Measurements from ENCODE around the gene LIMS2. TPM values are rescaled to one million over a fixed set of nuclear protein-coding genes. Genes with fewer than 3 reads are reported as not detected.

LIMS2 gene
- total and polyA plus RNA-seq, 2 of the 8 experiments (the other 6 are each of a cell fraction or from before 2014, with no cell fraction given): 3.3 to 4.8 TPM

- no peak overlapping the region for H2BK20ac ChIP-seq (ENCODE audit: low read length)
- H3K56ac ChIP-seq (replicated peaks; ENCODE audit: insufficient read length, low read depth, low read length): no peak overlapping the region
- no peak overlapping the region for H4K5ac ChIP-seq (ENCODE audit: insufficient read length, low read depth, low read length)
- H3K9me3 ChIP-seq (ENCODE audit: insufficient read depth in 2 of 2, low read depth in 1 of 2, low read length in 1 of 2): peaks cover 12 to 13% of the 10 kb centered on the region in 2 experiments
- no peaks in the 10 kb centered on the region for H3K79me1 ChIP-seq (ENCODE audit: low read depth, low read length)
- no peak overlapping the region for H3K9ac ChIP-seq (replicated peaks in 1 of 4; ENCODE audit: extremely low read depth in 1 of 4, low read depth in 3 of 4, low read length in 3 of 4)
- H2BK5ac ChIP-seq (ENCODE audit: low read depth, low read length): no peak overlapping the region
- H4K20me1 ChIP-seq (replicated peaks in 1 of 2; ENCODE audit: control insufficient read depth in 1 of 2, insufficient read depth in 2 of 2, low read length in 2 of 2): no peaks in the 10 kb centered on the region
- H3K23ac ChIP-seq (ENCODE audit: insufficient read length): no peak overlapping the region
- no peak overlapping the region for H2AK5ac ChIP-seq (ENCODE audit: low read depth, low read length)
- FAIRE-seq (no peak), DNase-seq (ENCODE audit: low read depth in 1 of 2, low spot score in 2 of 2) (no peak)
- no peak overlapping the region for H2AFZ ChIP-seq (ENCODE audit: low read length)
- ChIA-PET CTCF (ENCODE audit: partially characterized antibody) (interaction anchor here (0.7 to 5.6 kb wide), 11 partner anchors 13 to 169 kb away, joined by 3 to 40 read pairs (median 5); no protein-coding TSS in a partner anchor), POLR2A (ENCODE audit: partially characterized antibody) (interaction anchor here (1.0 kb wide), 1 partner anchor 8 kb away, joined by 3 read pairs; no protein-coding TSS in a partner anchor)
- H2BK15ac ChIP-seq (ENCODE audit: low read length): no peak overlapping the region
- 87% methylated on average over 8 of the region's 9 CpGs; no CpG with 5 or more reads in 1 of the 2 experiments for WGBS, 2 experiments (ENCODE audit: extremely low coverage in 1 of 2, insufficient coverage in 1 of 2, insufficient read length in 1 of 2, insufficient replicate concordance in 2 of 2, low coverage in 1 of 2, low lambda C conversion rate in 2 of 2, missing lambda C conversion rate in 1 of 2)
- TF ChIP-seq BACH1 (IDR thresholded peaks at IDR 0.05; ENCODE audit: low read length) (no peak), YY1 (IDR thresholded peaks at IDR 0.05; ENCODE audit: low read depth, low read length) (no peak), KDM4A (IDR thresholded peaks at IDR 0.05; ENCODE audit: low read depth, low read length, severe bottlenecking) (no peak), PHF8 (conservative IDR thresholded peaks at IDR 0.05; ENCODE audit: low read depth, low read length) (no peak), EP300 (IDR thresholded peaks at IDR 0.05; ENCODE audit: borderline replicate concordance in 1 of 2, low read depth in 2 of 2, low read length in 2 of 2) (no peak), TAF7 (optimal IDR thresholded peaks at IDR 0.05; ENCODE audit: borderline replicate concordance, low read depth, low read length) (no peak), RXRA (IDR thresholded peaks at IDR 0.05; ENCODE audit: insufficient read depth, low read depth, low read length) (no peak), TBP (IDR thresholded peaks at IDR 0.05; ENCODE audit: low read depth, low read length) (no peak), NRF1 (IDR thresholded peaks at IDR 0.05; ENCODE audit: low read depth, low read length) (no peak)
- peaks cover 0 to 8% (median 5%) of the 10 kb centered on the region in 4 experiments; a peak in 3 of 7 replicates for H3K27me3 ChIP-seq (replicated peaks in 1 of 4; ENCODE audit: control insufficient read depth in 3 of 4, extremely low read depth in 1 of 4, insufficient read depth in 3 of 4, low read length in 3 of 4)
- no peak overlapping the region for H4K91ac ChIP-seq (replicated peaks; ENCODE audit: insufficient read length, low read length)
- no peak overlapping the region for H3K14ac ChIP-seq (ENCODE audit: insufficient read length)
- peak overlapping the region; percentile 47 to 72; a peak in 1 of 4 replicates for H3K4me2 ChIP-seq (ENCODE audit: insufficient read depth in 1 of 2, low read depth in 2 of 2, low read length in 2 of 2)
- no peaks in the 10 kb centered on the region for H3K23me2 ChIP-seq (ENCODE audit: low read depth, low read length)
- no peak overlapping the region for H3K27ac ChIP-seq (ENCODE audit: low read depth, low read length)
- H4K8ac ChIP-seq (ENCODE audit: extremely low read depth, insufficient read depth, low read length): no peak overlapping the region
- H3K4me1 ChIP-seq (replicated peaks in 1 of 4; ENCODE audit: control insufficient read depth in 3 of 4, insufficient read depth in 4 of 4, low read length in 3 of 4): no peaks in the 10 kb centered on the region
- H3K4ac ChIP-seq (replicated peaks; ENCODE audit: insufficient read length, low read depth, low read length): no peak overlapping the region
- no peak overlapping the region for H2BK12ac ChIP-seq (ENCODE audit: low read depth, low read length)
- H3K79me2 ChIP-seq (ENCODE audit: control insufficient read depth in 1 of 2, insufficient read depth in 2 of 2, low read length in 2 of 2): no peaks in the 10 kb centered on the region
- H3K18ac ChIP-seq (ENCODE audit: extremely low read depth, low read length): no peak overlapping the region
- peak overlapping the region in 1 of 4 experiments; percentile 58; a peak in 2 of 8 replicates for H3K4me3 ChIP-seq (ENCODE audit: extremely low read depth in 1 of 4, insufficient read depth in 2 of 4, low read depth in 3 of 4, low read length in 4 of 4)
- H3K36me3 ChIP-seq (ENCODE audit: control insufficient read depth in 2 of 4, insufficient read depth in 4 of 4, low read length in 3 of 4): no peaks in the 10 kb centered on the region
- no peak overlapping the region for H2BK120ac ChIP-seq (replicated peaks; ENCODE audit: low read depth, low read length)
Measured at GRCh38 chr2:127694986-127695385, 19.7 kb upstream of the LIMS2 start.
